ENCODE results near the gene KRTAP5-5. TPM values are rescaled to one million over a fixed set of nuclear protein-coding genes. Genes with fewer than 3 reads are reported as not detected.

KRTAP5-5 gene
- total RNA-seq, 1 experiment from 2014 or later: not detected

GRCh38 chr11:1618231-1618630, 11.3 kb upstream of the KRTAP5-5 start:
- no peaks in the 10 kb centered on the region for H3K9me3 ChIP-seq (ENCODE audit: low read length)
- H3K4me2 ChIP-seq (ENCODE audit: low read depth, low read length, poor library complexity, severe bottlenecking): no peak overlapping the region
- H3K27me3 ChIP-seq (ENCODE audit: low read length): no peaks in the 10 kb centered on the region
- no peaks in the 10 kb centered on the region for H3K9me2 ChIP-seq (replicated peaks; ENCODE audit: insufficient read depth, low read length)
- DNase-seq: no peak
- no peak overlapping the region for H3K4me3 ChIP-seq (ENCODE audit: low read length)
- no peaks in the 10 kb centered on the region for H3K4me1 ChIP-seq (ENCODE audit: low read length)
- no peaks in the 10 kb centered on the region for H4K20me1 ChIP-seq (ENCODE audit: insufficient read depth, low read depth, low read length)
- H3K36me3 ChIP-seq (ENCODE audit: insufficient read depth, low read length): no peaks in the 10 kb centered on the region
- no peaks in the 10 kb centered on the region for H3K79me2 ChIP-seq (ENCODE audit: low read length)
- no peak overlapping the region for H3K27ac ChIP-seq (ENCODE audit: low read length)
- H3K9ac ChIP-seq (ENCODE audit: low read length): no peak overlapping the region
- H2AFZ ChIP-seq (ENCODE audit: low read length): no peak overlapping the region

- no peaks in the 10 kb centered on the region for H3K36me3 ChIP-seq (ENCODE audit: insufficient read depth, low read length)
- H3K79me2 ChIP-seq (ENCODE audit: low read length): no peaks in the 10 kb centered on the region
- H3K4me3 ChIP-seq (ENCODE audit: low read length): no peak overlapping the region
- H3K27me3 ChIP-seq (ENCODE audit: low read length): no peaks in the 10 kb centered on the region
- no peak overlapping the region for H3K4me2 ChIP-seq (ENCODE audit: low read depth, low read length, poor library complexity, severe bottlenecking)
- no peak overlapping the region for H3K27ac ChIP-seq (ENCODE audit: low read length)
- DNase-seq: no peak
- H3K9me2 ChIP-seq (replicated peaks; ENCODE audit: insufficient read depth, low read length): no peaks in the 10 kb centered on the region
- H3K9me3 ChIP-seq (ENCODE audit: low read length): no peaks in the 10 kb centered on the region
- H3K4me1 ChIP-seq (ENCODE audit: low read length): no peaks in the 10 kb centered on the region
- H4K20me1 ChIP-seq (ENCODE audit: insufficient read depth, low read depth, low read length): no peaks in the 10 kb centered on the region
- H2AFZ ChIP-seq (ENCODE audit: low read length): no peak overlapping the region
- no peak overlapping the region for H3K9ac ChIP-seq (ENCODE audit: low read length)
Observed at GRCh38 chr11:1619449-1619848, 10.1 kb upstream of the KRTAP5-5 start.

GRCh38 chr11:1622086-1622485, 7.5 kb upstream of the KRTAP5-5 start, which contains the start of gene KRTAP5-4:
Gene KRTAP5-4, minus strand, starts transcription at chr11:1622138. Its CDS starts 45 bp downstream, at chr11:1622093.
- Histone ChIP-seq H2AFZ (ENCODE audit: low read length) (no peak within 1 kb of the TSS), H3K4me3 (ENCODE audit: low read length) (no peak within 1 kb of the TSS), H3K27me3 (ENCODE audit: low read length) (no peaks in the 10 kb centered on the region), H3K9ac (ENCODE audit: low read length) (no peak within 1 kb of the TSS), H3K36me3 (ENCODE audit: insufficient read depth, low read length) (no peaks in the 10 kb centered on the region), H3K9me3 (ENCODE audit: low read length) (no peaks in the 10 kb centered on the region), H4K20me1 (ENCODE audit: insufficient read depth, low read depth, low read length) (no peaks in the 10 kb centered on the region), H3K4me1 (ENCODE audit: low read length) (no peaks in the 10 kb centered on the region), H3K4me2 (ENCODE audit: low read depth, low read length, poor library complexity, severe bottlenecking) (no peak within 1 kb of the TSS), H3K27ac (ENCODE audit: low read length) (no peak within 1 kb of the TSS), H3K9me2 (replicated peaks; ENCODE audit: insufficient read depth, low read length) (no peaks in the 10 kb centered on the region), H3K79me2 (ENCODE audit: low read length) (no peaks in the 10 kb centered on the region)
- no peak for DNase-seq

GRCh38 chr11:1623716-1624115, 5.9 kb upstream of the KRTAP5-5 start:
- H2AFZ ChIP-seq (ENCODE audit: low read length): no peak overlapping the region
- no peak overlapping the region for H3K9ac ChIP-seq (ENCODE audit: low read length)
- no peak overlapping the region for H3K4me2 ChIP-seq (ENCODE audit: low read depth, low read length, poor library complexity, severe bottlenecking)
- H3K9me2 ChIP-seq (replicated peaks; ENCODE audit: insufficient read depth, low read length): no peaks in the 10 kb centered on the region
- no peaks in the 10 kb centered on the region for H3K27me3 ChIP-seq (ENCODE audit: low read length)
- no peaks in the 10 kb centered on the region for H3K4me1 ChIP-seq (ENCODE audit: low read length)
- H3K4me3 ChIP-seq (ENCODE audit: low read length): no peak overlapping the region
- H3K9me3 ChIP-seq (ENCODE audit: low read length): no peaks in the 10 kb centered on the region
- no peak overlapping the region for H3K27ac ChIP-seq (ENCODE audit: low read length)
- DNase-seq: no peak
- no peaks in the 10 kb centered on the region for H3K36me3 ChIP-seq (ENCODE audit: insufficient read depth, low read length)
- no peaks in the 10 kb centered on the region for H4K20me1 ChIP-seq (ENCODE audit: insufficient read depth, low read depth, low read length)
- H3K79me2 ChIP-seq (ENCODE audit: low read length): no peaks in the 10 kb centered on the region

- Histone ChIP-seq H3K4me2 (ENCODE audit: low read depth, low read length, poor library complexity, severe bottlenecking) (no peak overlapping the region), H3K4me1 (ENCODE audit: low read length) (no peaks in the 10 kb centered on the region), H2AFZ (ENCODE audit: low read length) (no peak overlapping the region), H4K20me1 (ENCODE audit: insufficient read depth, low read depth, low read length) (no peaks in the 10 kb centered on the region), H3K27ac (ENCODE audit: low read length) (no peak overlapping the region), H3K9me2 (replicated peaks; ENCODE audit: insufficient read depth, low read length) (no peaks in the 10 kb centered on the region), H3K4me3 (ENCODE audit: low read length) (no peak overlapping the region), H3K36me3 (ENCODE audit: insufficient read depth, low read length) (no peaks in the 10 kb centered on the region), H3K79me2 (ENCODE audit: low read length) (no peaks in the 10 kb centered on the region), H3K9me3 (ENCODE audit: low read length) (no peaks in the 10 kb centered on the region), H3K9ac (ENCODE audit: low read length) (no peak overlapping the region), H3K27me3 (ENCODE audit: low read length) (no peaks in the 10 kb centered on the region)
- no peak for DNase-seq
Observed at GRCh38 chr11:1624621-1625020, 5.0 kb upstream of the KRTAP5-5 start.

GRCh38 chr11:1625541-1625940, 4.0 kb upstream of the KRTAP5-5 start:
- Histone ChIP-seq H3K27me3 (ENCODE audit: low read length) (no peaks in the 10 kb centered on the region), H3K4me3 (ENCODE audit: low read length) (no peak overlapping the region), H3K9me2 (replicated peaks; ENCODE audit: insufficient read depth, low read length) (no peaks in the 10 kb centered on the region), H2AFZ (ENCODE audit: low read length) (no peak overlapping the region), H3K9me3 (ENCODE audit: low read length) (no peaks in the 10 kb centered on the region), H3K27ac (ENCODE audit: low read length) (no peak overlapping the region), H3K36me3 (ENCODE audit: insufficient read depth, low read length) (no peaks in the 10 kb centered on the region), H3K9ac (ENCODE audit: low read length) (no peak overlapping the region), H3K79me2 (ENCODE audit: low read length) (no peaks in the 10 kb centered on the region), H4K20me1 (ENCODE audit: insufficient read depth, low read depth, low read length) (no peaks in the 10 kb centered on the region), H3K4me2 (ENCODE audit: low read depth, low read length, poor library complexity, severe bottlenecking) (no peak overlapping the region), H3K4me1 (ENCODE audit: low read length) (no peaks in the 10 kb centered on the region)
- DNase-seq: no peak

- no peaks in the 10 kb centered on the region for H4K20me1 ChIP-seq (ENCODE audit: insufficient read depth, low read depth, low read length)
- no peak overlapping the region for H3K4me3 ChIP-seq (ENCODE audit: low read length)
- H3K79me2 ChIP-seq (ENCODE audit: low read length): no peaks in the 10 kb centered on the region
- H3K36me3 ChIP-seq (ENCODE audit: insufficient read depth, low read length): no peaks in the 10 kb centered on the region
- H3K27me3 ChIP-seq (ENCODE audit: low read length): no peaks in the 10 kb centered on the region
- H3K27ac ChIP-seq (ENCODE audit: low read length): no peak overlapping the region
- DNase-seq: peak; percentile 70
- H3K9me2 ChIP-seq (replicated peaks; ENCODE audit: insufficient read depth, low read length): no peaks in the 10 kb centered on the region
- no peaks in the 10 kb centered on the region for H3K9me3 ChIP-seq (ENCODE audit: low read length)
- H3K9ac ChIP-seq (ENCODE audit: low read length): no peak overlapping the region
- H2AFZ ChIP-seq (ENCODE audit: low read length): no peak overlapping the region
- no peak overlapping the region for H3K4me2 ChIP-seq (ENCODE audit: low read depth, low read length, poor library complexity, severe bottlenecking)
- H3K4me1 ChIP-seq (ENCODE audit: low read length): no peaks in the 10 kb centered on the region
Observed at GRCh38 chr11:1628506-1629325, 859 bp upstream of the KRTAP5-5 start.

GRCh38 chr11:1630271-1630670, 696 bp downstream of the KRTAP5-5 start:
- Histone ChIP-seq H3K36me3 (ENCODE audit: insufficient read depth, low read length) (no peaks in the 10 kb centered on the region), H3K4me3 (ENCODE audit: low read length) (no peak overlapping the region), H3K27ac (ENCODE audit: low read length) (no peak overlapping the region), H3K9me2 (replicated peaks; ENCODE audit: insufficient read depth, low read length) (no peaks in the 10 kb centered on the region), H3K9ac (ENCODE audit: low read length) (no peak overlapping the region), H3K9me3 (ENCODE audit: low read length) (no peaks in the 10 kb centered on the region), H3K27me3 (ENCODE audit: low read length) (no peaks in the 10 kb centered on the region), H3K79me2 (ENCODE audit: low read length) (no peaks in the 10 kb centered on the region), H3K4me2 (ENCODE audit: low read depth, low read length, poor library complexity, severe bottlenecking) (no peak overlapping the region), H4K20me1 (ENCODE audit: insufficient read depth, low read depth, low read length) (no peaks in the 10 kb centered on the region), H3K4me1 (ENCODE audit: low read length) (no peaks in the 10 kb centered on the region), H2AFZ (ENCODE audit: low read length) (no peak overlapping the region)
- no peak for DNase-seq

Data from Karpas-422 (cell line).